Femur (tissue), 1 donor: ENCODE results near the gene MEGF11.

ENCODE experiments used
- DNase-seq: peaks from one replicate; pipeline ENCODE4 v3.0.0-alpha.2; 2017

Gene MEGF11

GRCh38 chr15:66080717-66081398, 172.7 kb downstream of the MEGF11 start:
- no peak for DNase-seq

- DNase-seq: no peak
These were observed 174.6 kb downstream of the MEGF11 start for GRCh38 chr15:66078929-66079275.

GRCh38 chr15:66078196-66078928, 175.2 kb downstream of the MEGF11 start:
- DNase-seq: no peak

- DNase-seq: no peak
These were observed 176.3 kb downstream of the MEGF11 start for GRCh38 chr15:66077320-66077663.

- DNase-seq: no peak
These were observed 176.8 kb downstream of the MEGF11 start for GRCh38 chr15:66076591-66077319.

- no peak for DNase-seq
These were observed 177.6 kb downstream of the MEGF11 start for GRCh38 chr15:66075947-66076346.

- no peak for DNase-seq
These were observed 180.8 kb downstream of the MEGF11 start for GRCh38 chr15:66072616-66073361.

GRCh38 chr15:66071921-66072295, 181.6 kb downstream of the MEGF11 start:
- no peak for DNase-seq

GRCh38 chr15:66071160-66071920, 182.2 kb downstream of the MEGF11 start:
- no peak for DNase-seq

- DNase-seq: no peak
These were observed 183.2 kb downstream of the MEGF11 start for GRCh38 chr15:66070220-66070934.

GRCh38 chr15:66069751-66070150, 183.8 kb downstream of the MEGF11 start:
- no peak for DNase-seq

- no peak for DNase-seq
These were observed 184.7 kb downstream of the MEGF11 start for GRCh38 chr15:66068801-66069200.

GRCh38 chr15:66067687-66068086, 185.9 kb downstream of the MEGF11 start:
- DNase-seq: no peak

- no peak for DNase-seq
These were observed 187.1 kb downstream of the MEGF11 start for GRCh38 chr15:66066481-66066880.

- no peak for DNase-seq
These were observed 187.5 kb downstream of the MEGF11 start for GRCh38 chr15:66066005-66066404.

GRCh38 chr15:66065325-66065724, 188.2 kb downstream of the MEGF11 start:
- DNase-seq: no peak

- DNase-seq: no peak
These were observed 190.4 kb downstream of the MEGF11 start for GRCh38 chr15:66063147-66063546.

GRCh38 chr15:66057089-66057488, 196.5 kb downstream of the MEGF11 start:
- DNase-seq: no peak

GRCh38 chr15:66053991-66054390, 199.6 kb downstream of the MEGF11 start:
- no peak for DNase-seq

GRCh38 chr15:66051833-66052232, 201.7 kb downstream of the MEGF11 start:
- DNase-seq: no peak

GRCh38 chr15:66050264-66050663, 203.3 kb downstream of the MEGF11 start:
- DNase-seq: no peak

GRCh38 chr15:66049353-66049752, 204.2 kb downstream of the MEGF11 start:
- no peak for DNase-seq
